Panc1 (cell line): Measurements from ENCODE around the gene VEGFA. TPM values are rescaled to one million over a fixed set of nuclear protein-coding genes. Genes with fewer than 3 reads are reported as not detected.

Experiments
- ATAC-seq: fragments of 200-7000 bp; cut with Tn5 transposase; 2 replicates; pipeline ENCODE4 v1.9.1; 2020; ENCODE audit warnings: mild to moderate bottlenecking, moderate library complexity
- BruUV-seq: library from RNA; stranded (reverse); fragments of 400-500 nt; replicated peaks from 2 replicates; lab custom pipeline; 2021; lab: Mats Ljungman, UMichigan
- CTCF ChIA-PET: fragments of 300-600 bp; sonication (Branson Sonifier 250); formaldehyde crosslinking; loops from one replicate; lab custom pipeline; 2022; ENCODE audit warnings: antibody characterized with exemption; lab: Charles Lee
- POLR2A ChIA-PET: fragments of 300-600 bp; sonication (Branson Sonifier 250); formaldehyde crosslinking; loops from one replicate; lab custom pipeline; 2022; ENCODE audit warnings: antibody characterized with exemption; lab: Charles Lee
- DNase-seq: peaks from one replicate; pipeline ENCODE4 v3.0.0-alpha.2; 2010; ENCODE audit warnings: low read depth, low spot score
- H3K27ac ChIP-seq: 2 replicates; pipeline ENCODE4 v1.5.1; 2011; ENCODE audit warnings: mild to moderate bottlenecking, low read length, inconsistent platforms
- H3K27me3 ChIP-seq: fragments of 200-500 bp; sonication (Bioruptor generic); 2 replicates; pipeline ENCODE4 v1.6.0; 2014; ENCODE audit warnings: low read length, inconsistent platforms; ENCODE audit not compliant: control insufficient read depth, insufficient read depth
- H3K36me3 ChIP-seq: fragments of 200-500 bp; sonication (Bioruptor generic); 2 replicates; pipeline ENCODE4 v1.5.1; 2014; ENCODE audit warnings: inconsistent platforms, mild to moderate bottlenecking, low read length, moderate library complexity; ENCODE audit not compliant: control insufficient read depth, insufficient read depth
- H3K4me1 ChIP-seq: 2 replicates; pipeline ENCODE4 v1.5.1; 2011; ENCODE audit warnings: inconsistent platforms, mild to moderate bottlenecking, low read length, moderate library complexity; ENCODE audit not compliant: control insufficient read depth, insufficient read depth
- H3K4me3 ChIP-seq, 2 experiments: 2 replicates each; pipeline ENCODE4 v1.5.1; 2011 to 2012; ENCODE audit warnings: low read depth in 2 of 2, low read length in 2 of 2, mild to moderate bottlenecking in 2 of 2, inconsistent platforms in 1 of 2, moderate library complexity in 1 of 2
- H3K9me3 ChIP-seq: fragments of 200-500 bp; sonication (Bioruptor generic); 2 replicates; pipeline ENCODE4 v1.5.1; 2014; ENCODE audit warnings: low read depth, mild to moderate bottlenecking, inconsistent platforms, low read length, moderate library complexity; ENCODE audit not compliant: control insufficient read depth, insufficient read depth
- CTCF ChIP-seq: fragments of 450-650 bp; IDR thresholded peaks from 2 replicates; pipeline ENCODE4 v1.5.1; 2017; ENCODE audit warnings: mild to moderate bottlenecking
- POLR2AphosphoS5 ChIP-seq: IDR thresholded peaks from 2 replicates; pipeline ENCODE4 v1.6.1; 2012; ENCODE audit warnings: mild to moderate bottlenecking, low read depth, low read length, moderate library complexity
- REST ChIP-seq, 2 experiments: IDR thresholded peaks; 2 replicates each; pipeline ENCODE4 v1.6.1; 2011 to 2012; ENCODE audit warnings: low read depth in 2 of 2, control low read depth in 1 of 2, low read length in 1 of 2, mild to moderate bottlenecking in 1 of 2, moderate library complexity in 1 of 2; ENCODE audit not compliant: insufficient read depth in 1 of 2
- SIN3A ChIP-seq: IDR thresholded peaks from 2 replicates; pipeline ENCODE4 v1.6.1; 2012; ENCODE audit warnings: low read depth, mild to moderate bottlenecking, low read length, moderate library complexity, borderline replicate concordance; ENCODE audit not compliant: insufficient read depth
- TCF7L2 ChIP-seq: IDR thresholded peaks from 2 replicates; pipeline ENCODE4 v1.6.1; 2011; ENCODE audit warnings: mild to moderate bottlenecking, low read depth, low read length, inconsistent platforms
- in situ Hi-C: cut with HindIII; loops from 2 replicates; pipeline ENCODE4 v1.10.0; 2016; ENCODE audit warnings: low sequenced_read_pairs, low pct_unique_long_range_greater_than_20kb
- intact Hi-C: fragments of 100-400 bp; cut with micrococcal nuclease; formaldehyde crosslinking; loops from one replicate; pipeline ENCODE4 v1.10.0; 2022; ENCODE audit not compliant: unreplicated experiment
- total RNA-seq: library from RNA; stranded (reverse); gene quantifications from one replicate; pipeline ENCODE4 v1.2.1, GENCODE V29; 2021; ENCODE audit not compliant: unreplicated experiment

VEGFA gene
- total RNA-seq, 1 experiment from 2014 or later = 98.7 TPM

- intact Hi-C loops = no loop called here
- no peak overlapping the region for H3K27ac ChIP-seq
- no peaks in the 10 kb centered on the region for H3K27me3 ChIP-seq
- in situ Hi-C loops = no loop called here
- H3K4me1 ChIP-seq = 0 out of 2 replicates have a peak, but pooled peaks cover 6% of the 10 kb centered on the region
- no peaks in the 10 kb centered on the region for H3K36me3 ChIP-seq
- DNase-seq (no peak), ATAC-seq (no peak)
- TF ChIP-seq TCF7L2 (no peak), REST (IDR thresholded peaks at IDR 0.05; ENCODE audit: insufficient read depth in 1 of 2, low read depth in 2 of 2, low read length in 1 of 2) (no peak), SIN3A (no peak), CTCF (no peak), POLR2AphosphoS5 (no peak)
- H3K9me3 ChIP-seq = no peaks in the 10 kb centered on the region
- BruUV-seq = no TSS peak
- no peak overlapping the region for H3K4me3 ChIP-seq
- ChIA-PET POLR2A (no interaction called here), CTCF (interaction anchor here (0.6 to 0.9 kb wide), 2 partner anchors 54 to 251 kb away, joined by 3 to 5 read pairs; partner anchors contain the start of gene VEGFA)
Observed at GRCh38 chr6:43824703-43825064, 54.7 kb downstream of the VEGFA start.

GRCh38 chr6:43825187-43826115, 55.4 kb downstream of the VEGFA start:
- ATAC-seq (no peak), DNase-seq (no peak)
- H3K36me3 ChIP-seq = no peaks in the 10 kb centered on the region
- H3K4me1 ChIP-seq = 0 out of 2 replicates have a peak, but pooled peaks cover 6% of the 10 kb centered on the region
- H3K27ac ChIP-seq = no peak overlapping the region
- no peaks in the 10 kb centered on the region for H3K27me3 ChIP-seq
- TF ChIP-seq POLR2AphosphoS5 = no peak
- no peak for TF ChIP-seq SIN3A
- intact Hi-C loops (no loop called here), in situ Hi-C loops (no loop called here)
- ChIA-PET POLR2A (no interaction called here), CTCF (interaction anchor here (0.9 kb wide), 1 partner anchor 55 kb away, joined by 5 read pairs; the partner anchor contains the start of gene VEGFA)
- no peaks in the 10 kb centered on the region for H3K9me3 ChIP-seq
- no TSS peak for BruUV-seq
- H3K4me3 ChIP-seq = no peak overlapping the region

- intact Hi-C loops (no loop called here), in situ Hi-C loops (no loop called here)
- ChIA-PET POLR2A (no interaction called here), CTCF (no interaction called here)
- H3K27ac ChIP-seq = no peak overlapping the region
- no peak overlapping the region for H3K4me3 ChIP-seq
- ATAC-seq = no peak
- no TSS peak for BruUV-seq
- TF ChIP-seq REST (IDR thresholded peaks at IDR 0.05; ENCODE audit: insufficient read depth in 1 of 2, low read depth in 2 of 2, low read length in 1 of 2) (peak in 1 of 2 experiments; percentile 26; a peak in 1 of 4 replicates), CTCF (no peak)
- 0 out of 2 replicates have a peak, but pooled peaks cover 6% of the 10 kb centered on the region for H3K4me1 ChIP-seq
- H3K36me3 ChIP-seq = no peaks in the 10 kb centered on the region
- no peaks in the 10 kb centered on the region for H3K9me3 ChIP-seq
- no peak for DNase-seq
- no peaks in the 10 kb centered on the region for H3K27me3 ChIP-seq
Observed at GRCh38 chr6:43826730-43827129, 56.7 kb downstream of the VEGFA start.
